Heart left ventricle (tissue), 16 donors: ENCODE results near the gene NDUFS1. TPM values are rescaled to one million over a fixed set of nuclear protein-coding genes. Genes with fewer than 3 reads are reported as not detected.

ENCODE experiments used
- ATAC-seq, 4 donors: fragments of 200-7000 bp; cut with Tn5 transposase; one replicate each; pipeline ENCODE4 v1.9.1; 2020 to 2022; ENCODE audit warnings: moderate library complexity in 4 of 4, mild to moderate bottlenecking in 3 of 4, moderate number of reproducible peaks in 1 of 4
- DNase-seq, 5 donors: peaks; one replicate each; pipeline ENCODE4 v3.0.0-alpha.2; 2020
- H3K27ac ChIP-seq, 12 donors: fragments of 200-600 bp; sonication (generic) in 4 of 12; one replicate each; pipeline versions ENCODE4 v1.5.0 to v1.8.0; 2016 to 2022; ENCODE audit warnings: mild to moderate bottlenecking in 2 of 12
- H3K27me3 ChIP-seq, 9 donors: fragments of 200-600 bp; sonication (generic) in 2 of 9; one replicate each; pipeline versions ENCODE4 v1.5.1 to v1.8.0; 2016 to 2022; ENCODE audit warnings: mild to moderate bottlenecking in 3 of 9
- H3K36me3 ChIP-seq, 9 donors: fragments of 200-600 bp; sonication (generic) in 2 of 9; one replicate each; pipeline versions ENCODE4 v1.5.0 to v1.8.0; 2018 to 2022; ENCODE audit warnings: mild to moderate bottlenecking in 2 of 9
- H3K4me1 ChIP-seq, 12 donors: fragments of 200-600 bp; sonication (generic) in 4 of 12; one replicate each; pipeline versions ENCODE4 v1.5.0 to v1.8.0; 2016 to 2022; ENCODE audit warnings: mild to moderate bottlenecking in 3 of 12
- H3K4me3 ChIP-seq, 12 donors: fragments of 200-600 bp; sonication (generic) in 4 of 12; one replicate each; pipeline versions ENCODE4 v1.5.0 to v1.8.0; 2017 to 2022; ENCODE audit warnings: mild to moderate bottlenecking in 9 of 12, moderate library complexity in 4 of 12
- H3K9me3 ChIP-seq, 12 donors: fragments of 200-600 bp; sonication (generic) in 4 of 12; one replicate each; pipeline versions ENCODE4 v1.5.0 to v1.8.0; 2016 to 2022; ENCODE audit warnings: mild to moderate bottlenecking in 1 of 12
- CTCF ChIP-seq, 12 donors: fragments of 200-600 bp; sonication (generic) in 4 of 12; IDR thresholded peaks; one replicate each; pipeline versions ENCODE4 v1.5.0 to v1.8.0; 2018 to 2022; ENCODE audit warnings: antibody characterized with exemption in 12 of 12, mild to moderate bottlenecking in 5 of 12
- POLR2A ChIP-seq, 2 donors: fragments of 450-650 bp; IDR thresholded peaks; one replicate each; pipeline ENCODE4 v1.6.1; 2017; ENCODE audit warnings: antibody characterized with exemption in 2 of 2, mild to moderate bottlenecking in 2 of 2, moderate library complexity in 2 of 2
- WGBS, 4 donors: extraction: QIAGEN DNeasy Blood & Tissue Kit in 2 of 4; methylation state at CpG; one replicate each; pipeline versions ENCODE4 v1.1.5 to v1.1.7; 2013 to 2018; 5-methylcytosine and 5-hydroxymethylcytosine counted together
- intact Hi-C, 10 donors: fragments of 100-400 bp; cut with DNase I; formaldehyde crosslinking; loops; one replicate each; pipeline versions ENCODE4 v1.11.1 to v1.14.2; 2022
- polyA plus RNA-seq, 2 donors: library from polyadenylated mRNA; stranded (reverse); fragments of 200-250 nt; gene quantifications; one replicate each; pipeline ENCODE4 v1.2.3, GENCODE V29; 2013
- total RNA-seq, 9 donors: library from RNA; depleted of rRNA in 2 of 9; stranded (reverse); fragments of >200 nt in 2 of 9; fragmentation: NEBNext Ultra II Directional in 3 of 9; extraction: Animal tissue kit (Norgen Biotek cat#: 25700) in 3 of 9; gene quantifications; one replicate each; pipeline versions ENCODE4 v1.1.0 to v1.2.4, GENCODE V29; 2016 to 2023
- donor health status: ischemic (EF 13 %, LVEDD 7.1; RV severe dilation, severe dysfunction).
- donor health status: healthy with polysubstance abuse.
- donor health status: DM: no; HTN: yes; CAD: no.
- donor health status: DM: no; HTN: no; CAD: no.
- donor health status: ischemic (EF 25% LVEDD 6.9; RV normal size, moderate dysfunction).
- donor health status: ischemic (EF 25% LVEDD 5.7; RV mildly dilated, moderate dysfunction).
- donor health status: healthy.
- donor health status: DM: yes; HTN: yes; CAD: no.
- donor health status: ischemic (EF 35%, LVEDD 5.7; RV mildly dilated, moderate dysfunction).
- donor health status: nonischemic (EF 11% LVEDD 7.7; RV severe dilation, severe dysfunction).
- donor health status: DM: yes; HTN: yes; CAD: no.
- donor health status: PGD.
- donor health status: ischemic (EF 29% LVEDD 5.4; RV normal size, mild dysfunction).
- donor health status: nonischemic (EF 23%, LVEDD 6.1; RV moderate dilation, normal function).

Gene NDUFS1
- total and polyA plus RNA-seq, 11 donors = 97.0 to 804 (median 489) TPM

GRCh38 chr2:206150631-206151030 lies 8.6 kb downstream of the NDUFS1 start:
- Histone ChIP-seq H3K36me3 (peaks cover 0 to 77% (median 66%) of the 10 kb centered on the region in 9 donors), H3K27me3 (no peaks in the 10 kb centered on the region), H3K4me1 (peaks cover 0 to 30% (median 16%) of the 10 kb centered on the region in 12 donors), H3K4me3 (no peak overlapping the region), H3K9me3 (no peaks in the 10 kb centered on the region), H3K27ac (no peak overlapping the region)
- no peak for ATAC-seq
- intact Hi-C loops = loop anchor here in 2 of 10 donors (10.0 kb wide), 2 partner anchors 126 to 1826 kb away; no protein-coding TSS in a partner anchor
- TF ChIP-seq CTCF (IDR thresholded peaks at IDR 0.05) (no peak), POLR2A (IDR thresholded peaks at IDR 0.05) (no peak)
- WGBS, 4 donors = 76 to 81% (median 80%) methylated on average over 4 of the region's 4 CpGs
- no peak for DNase-seq

- ATAC-seq (no peak), DNase-seq (no peak)
- Histone ChIP-seq H3K4me3 (no peak overlapping the region), H3K9me3 (no peaks in the 10 kb centered on the region), H3K27me3 (no peaks in the 10 kb centered on the region), H3K27ac (no peak overlapping the region), H3K4me1 (peaks cover 0 to 29% (median 16%) of the 10 kb centered on the region in 12 donors), H3K36me3 (peaks cover 0 to 82% (median 71%) of the 10 kb centered on the region in 9 donors)
- intact Hi-C loops = loop anchor here in 2 of 10 donors (10.0 kb wide), 2 partner anchors 125 to 1825 kb away; no protein-coding TSS in a partner anchor
- 86 to 98% (median 95%) methylated on average over 1 of the region's 1 CpG for WGBS, 4 donors
- TF ChIP-seq POLR2A (IDR thresholded peaks at IDR 0.05) (no peak), CTCF (IDR thresholded peaks at IDR 0.05) (no peak)
Observed at GRCh38 chr2:206150168-206150567, 9.1 kb downstream of the NDUFS1 start.

- ATAC-seq = no peak
- no peaks in the 10 kb centered on the region for H3K27me3 ChIP-seq
- no peaks in the 10 kb centered on the region for H3K9me3 ChIP-seq
- peaks cover 0 to 90% (median 79%) of the 10 kb centered on the region in 9 donors for H3K36me3 ChIP-seq
- H3K4me1 ChIP-seq = peaks cover 0 to 20% (median 11%) of the 10 kb centered on the region in 12 donors
- no peak overlapping the region for H3K27ac ChIP-seq
- no peak for DNase-seq
- no peak overlapping the region for H3K4me3 ChIP-seq
- TF ChIP-seq CTCF (IDR thresholded peaks at IDR 0.05) = no peak
- TF ChIP-seq POLR2A (IDR thresholded peaks at IDR 0.05) = no peak
- WGBS, 4 donors = 85 to 94% (median 88%) methylated on average over 1 of the region's 1 CpG
- intact Hi-C loops = no loop called here
Observed at GRCh38 chr2:206149330-206149729, 9.9 kb downstream of the NDUFS1 start.

GRCh38 chr2:206145665-206146064 lies 13.6 kb downstream of the NDUFS1 start:
- intact Hi-C loops = no loop called here
- Histone ChIP-seq H3K27ac (no peak overlapping the region), H3K4me3 (no peak overlapping the region), H3K4me1 (peaks cover 0 to 6% (median 0%) of the 10 kb centered on the region in 12 donors), H3K9me3 (no peaks in the 10 kb centered on the region), H3K27me3 (no peaks in the 10 kb centered on the region), H3K36me3 (peaks cover 4 to 100% (median 100%) of the 10 kb centered on the region in 9 donors)
- no peak for TF ChIP-seq CTCF (IDR thresholded peaks at IDR 0.05)
- no peak for TF ChIP-seq POLR2A (IDR thresholded peaks at IDR 0.05)
- DNase-seq (no peak), ATAC-seq (peak in 2 of 4 donors; percentile 26 to 44)
- WGBS, 4 donors = 66 to 71% (median 69%) methylated on average over 4 to 5 of the region's 5 CpGs
